ENCODE data around the gene TMEM190. TPM values are rescaled to one million over a fixed set of nuclear protein-coding genes. Genes with fewer than 3 reads are reported as not detected.

TMEM190 gene
- total and polyA plus RNA-seq, 2 of the 8 experiments (the other 6 are each of a cell fraction or from before 2014, with no cell fraction given) = 1.6 TPM; not detected in 1

GRCh38 chr19:55382013-55382412 is 5.4 kb downstream of the TMEM190 start:
- Histone ChIP-seq H3K9me3 (ENCODE audit: insufficient read depth in 2 of 2, low read depth in 1 of 2, low read length in 1 of 2) (no peaks in the 10 kb centered on the region), H3K23me2 (ENCODE audit: low read depth, low read length) (peaks cover 33% of the 10 kb centered on the region), H3K79me2 (ENCODE audit: control insufficient read depth in 1 of 2, insufficient read depth in 2 of 2, low read length in 2 of 2) (peaks cover 11 to 12% of the 10 kb centered on the region in 2 experiments; a peak in 3 of 4 replicates), H2BK120ac (replicated peaks; ENCODE audit: low read depth, low read length) (no peak overlapping the region), H4K91ac (replicated peaks; ENCODE audit: insufficient read length, low read length) (no peak overlapping the region), H3K18ac (ENCODE audit: extremely low read depth, low read length) (no peak overlapping the region), H3K14ac (ENCODE audit: insufficient read length) (no peak overlapping the region), H3K79me1 (ENCODE audit: low read depth, low read length) (peaks cover 8% of the 10 kb centered on the region; the same call in 1 of the 2 replicates), H3K56ac (replicated peaks; ENCODE audit: insufficient read length, low read depth, low read length) (no peak overlapping the region), H4K8ac (ENCODE audit: extremely low read depth, insufficient read depth, low read length) (no peak overlapping the region), H4K5ac (ENCODE audit: insufficient read length, low read depth, low read length) (no peak overlapping the region), H3K27me3 (replicated peaks in 1 of 4; ENCODE audit: control insufficient read depth in 3 of 4, extremely low read depth in 1 of 4, insufficient read depth in 3 of 4, low read length in 3 of 4) (peaks cover 0 to 16% (median 12%) of the 10 kb centered on the region in 4 experiments; a peak in 4 of 7 replicates), H2AFZ (ENCODE audit: low read length) (no peak overlapping the region), H3K4me2 (ENCODE audit: insufficient read depth in 1 of 2, low read depth in 2 of 2, low read length in 2 of 2) (no peak overlapping the region), H2BK15ac (ENCODE audit: low read length) (0 out of 2 replicates have a peak overlapping the region, but pooled peaks have one; percentile 8), H2BK20ac (ENCODE audit: low read length) (no peak overlapping the region), H3K36me3 (ENCODE audit: control insufficient read depth in 2 of 4, insufficient read depth in 4 of 4, low read length in 3 of 4) (peaks cover 0 to 5% (median 2%) of the 10 kb centered on the region in 4 experiments; a peak in 5 of 8 replicates), H3K4me3 (ENCODE audit: extremely low read depth in 1 of 4, insufficient read depth in 2 of 4, low read depth in 3 of 4, low read length in 4 of 4) (no peak overlapping the region), H3K4ac (replicated peaks; ENCODE audit: insufficient read length, low read depth, low read length) (no peak overlapping the region), H2BK12ac (ENCODE audit: low read depth, low read length) (no peak overlapping the region), H3K23ac (ENCODE audit: insufficient read length) (no peak overlapping the region), H3K4me1 (replicated peaks in 1 of 4; ENCODE audit: control insufficient read depth in 3 of 4, insufficient read depth in 4 of 4, low read length in 3 of 4) (peaks cover 0 to 36% (median 20%) of the 10 kb centered on the region in 4 experiments; a peak in 6 of 7 replicates), H3K9ac (replicated peaks in 1 of 4; ENCODE audit: extremely low read depth in 1 of 4, low read depth in 3 of 4, low read length in 3 of 4) (no peak overlapping the region), H2AK5ac (ENCODE audit: low read depth, low read length) (0 out of 2 replicates have a peak overlapping the region, but pooled peaks have one; percentile 26), H3K27ac (ENCODE audit: low read depth, low read length) (no peak overlapping the region), H4K20me1 (replicated peaks in 1 of 2; ENCODE audit: control insufficient read depth in 1 of 2, insufficient read depth in 2 of 2, low read length in 2 of 2) (peaks cover 5 to 22% of the 10 kb centered on the region in 2 experiments), H2BK5ac (ENCODE audit: low read depth, low read length) (no peak overlapping the region)
- ChIA-PET POLR2A (ENCODE audit: partially characterized antibody) (interaction anchor here (3.3 to 26.7 kb wide), 3 partner anchors 11 to 33 kb away, joined by 24 to 874 read pairs (median 39); partner anchors contain the start of gene UBE2S), CTCF (ENCODE audit: partially characterized antibody) (interaction anchor here (0.9 to 3.2 kb wide), 3 partner anchors 31 to 85 kb away, joined by 3 to 37 read pairs (median 4); no protein-coding TSS in a partner anchor)
- 91 to 100% methylated on average over 3 to 5 of the region's 5 CpGs for WGBS, 2 experiments (ENCODE audit: extremely low coverage in 1 of 2, insufficient coverage in 1 of 2, insufficient read length in 1 of 2, insufficient replicate concordance in 2 of 2, low coverage in 1 of 2, low lambda C conversion rate in 2 of 2, missing lambda C conversion rate in 1 of 2)
- DNase-seq (ENCODE audit: low read depth in 1 of 2, low spot score in 2 of 2) = no peak
- FAIRE-seq = no peak
- TF ChIP-seq CHD2 (IDR thresholded peaks at IDR 0.05; ENCODE audit: low read length) = no peak
- TF ChIP-seq BRCA1 (IDR thresholded peaks at IDR 0.05; ENCODE audit: low read depth, low read length) = no peak
- no peak for TF ChIP-seq SAP30 (IDR thresholded peaks at IDR 0.05; ENCODE audit: insufficient read depth, insufficient replicate concordance, low read length)
- no peak for TF ChIP-seq RNF2 (IDR thresholded peaks at IDR 0.05; ENCODE audit: borderline replicate concordance, low read depth, low read length, missing control alignments, poor library complexity, severe bottlenecking)
- TF ChIP-seq CBX8 (IDR thresholded peaks at IDR 0.05; ENCODE audit: borderline replicate concordance, low read depth, low read length) = no peak
- no peak for TF ChIP-seq GTF2F1 (IDR thresholded peaks at IDR 0.05; ENCODE audit: borderline replicate concordance, low read depth, low read length)
- no peak for TF ChIP-seq FOSL1 (IDR thresholded peaks at IDR 0.05; ENCODE audit: insufficient read depth, low read depth, low read length)
- no peak for TF ChIP-seq TAF7 (optimal IDR thresholded peaks at IDR 0.05; ENCODE audit: borderline replicate concordance, low read depth, low read length)
- TF ChIP-seq TEAD4 (IDR thresholded peaks at IDR 0.05; ENCODE audit: low read depth, low read length) = no peak
- TF ChIP-seq, protein P1, sequence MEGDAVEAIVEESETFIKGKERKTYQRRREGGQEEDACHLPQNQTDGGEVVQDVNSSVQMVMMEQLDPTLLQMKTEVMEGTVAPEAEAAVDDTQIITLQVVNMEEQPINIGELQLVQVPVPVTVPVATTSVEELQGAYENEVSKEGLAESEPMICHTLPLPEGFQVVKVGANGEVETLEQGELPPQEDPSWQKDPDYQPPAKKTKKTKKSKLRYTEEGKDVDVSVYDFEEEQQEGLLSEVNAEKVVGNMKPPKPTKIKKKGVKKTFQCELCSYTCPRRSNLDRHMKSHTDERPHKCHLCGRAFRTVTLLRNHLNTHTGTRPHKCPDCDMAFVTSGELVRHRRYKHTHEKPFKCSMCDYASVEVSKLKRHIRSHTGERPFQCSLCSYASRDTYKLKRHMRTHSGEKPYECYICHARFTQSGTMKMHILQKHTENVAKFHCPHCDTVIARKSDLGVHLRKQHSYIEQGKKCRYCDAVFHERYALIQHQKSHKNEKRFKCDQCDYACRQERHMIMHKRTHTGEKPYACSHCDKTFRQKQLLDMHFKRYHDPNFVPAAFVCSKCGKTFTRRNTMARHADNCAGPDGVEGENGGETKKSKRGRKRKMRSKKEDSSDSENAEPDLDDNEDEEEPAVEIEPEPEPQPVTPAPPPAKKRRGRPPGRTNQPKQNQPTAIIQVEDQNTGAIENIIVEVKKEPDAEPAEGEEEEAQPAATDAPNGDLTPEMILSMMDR (IDR thresholded peaks at IDR 0.05; ENCODE audit: control extremely low read depth in 1 of 3, insufficient read depth in 1 of 3, low read depth in 1 of 3, low read length in 3 of 3) = no peak
